NOMO-1 treated with DMSO at 0.1 percent for 48 hours (cell line): ENCODE data around the gene RGS10.
"Not testable (repeated sequence)": the region's sequence is repeated elsewhere in the genome, so short reads cannot be mapped to it uniquely, and the experiment has no call there.

Source experiments
- DNase-seq: peaks from one replicate; lab custom pipeline; 2025; ENCODE audit not compliant: unreplicated experiment; lab: John Stamatoyannopoulos, UW

Gene RGS10

GRCh38 chr10:119539359-119539825 is 3.1 kb downstream of the RGS10 start:
- no peak for DNase-seq

- DNase-seq = no peak
Observed at GRCh38 chr10:119538632-119539358, 3.7 kb downstream of the RGS10 start.

- no peak for DNase-seq
Observed at GRCh38 chr10:119537953-119538630, 4.4 kb downstream of the RGS10 start.

- DNase-seq = no peak
Observed at GRCh38 chr10:119536508-119537025, 6.0 kb downstream of the RGS10 start.

- DNase-seq = no peak
Observed at GRCh38 chr10:119535837-119536507, 6.5 kb downstream of the RGS10 start.

GRCh38 chr10:119535305-119535704 is 7.2 kb downstream of the RGS10 start:
- no peak for DNase-seq

- DNase-seq = no peak
Observed at GRCh38 chr10:119533473-119533872, 9.0 kb downstream of the RGS10 start.

GRCh38 chr10:119532791-119533190 is 9.7 kb downstream of the RGS10 start:
- DNase-seq = not testable (repeated sequence)

- DNase-seq = not testable (repeated sequence)
Observed at GRCh38 chr10:119532251-119532650, 10.3 kb downstream of the RGS10 start.

GRCh38 chr10:119531067-119531466 is 11.5 kb downstream of the RGS10 start:
- no peak for DNase-seq

- not testable (repeated sequence) for DNase-seq
Observed at GRCh38 chr10:119528663-119529237, 13.8 kb downstream of the RGS10 start.

GRCh38 chr10:119526621-119527592 is 15.6 kb downstream of the RGS10 start:
- DNase-seq = no peak

- DNase-seq = no peak
Observed at GRCh38 chr10:119526149-119526548, 16.4 kb downstream of the RGS10 start.

- DNase-seq = no peak
Observed at GRCh38 chr10:119525116-119525515, 17.4 kb downstream of the RGS10 start.

GRCh38 chr10:119524720-119525070 is 17.8 kb downstream of the RGS10 start:
- no peak for DNase-seq

- no peak for DNase-seq
Observed at GRCh38 chr10:119523895-119524719, 18.4 kb downstream of the RGS10 start.

GRCh38 chr10:119522747-119523426 is 19.6 kb downstream of the RGS10 start:
- DNase-seq = no peak

- no peak for DNase-seq
Observed at GRCh38 chr10:119521443-119522204, 20.9 kb downstream of the RGS10 start.
